Measurements from ENCODE around the gene DLL1.
"Not testable (repeated sequence)": the region's sequence is repeated elsewhere in the genome, so short reads cannot be mapped to it uniquely, and the experiment has no call there.

The DLL1 gene

GRCh38 chr6:170290296-170291128, at the start of gene DLL1:
TSS of gene DLL1 (minus strand) at chr6:170291078. CDS start at chr6:170290139, 939 bp downstream.
- no peak for TF ChIP-seq CTCF (IDR thresholded peaks at IDR 0.05; ENCODE audit: insufficient read depth, missing control alignments)
- FAIRE-seq: no peak
- peak; percentile 80 for DNase-seq (ENCODE audit: insufficient read length, low spot score)

GRCh38 chr6:170335199-170335598, 44.3 kb upstream of the DLL1 start:
- DNase-seq (ENCODE audit: insufficient read length, low spot score); FAIRE-seq: not testable (repeated sequence)

- DNase-seq (ENCODE audit: insufficient read length, low spot score) (no peak), FAIRE-seq (no peak)
- no peak for TF ChIP-seq CTCF (IDR thresholded peaks at IDR 0.05; ENCODE audit: insufficient read depth, missing control alignments)
Observed at GRCh38 chr6:170329321-170329720, 38.4 kb upstream of the DLL1 start.

- FAIRE-seq: no peak
- DNase-seq (ENCODE audit: insufficient read length, low spot score): no peak
- TF ChIP-seq CTCF (IDR thresholded peaks at IDR 0.05; ENCODE audit: insufficient read depth, missing control alignments): no peak
Observed at GRCh38 chr6:170317718-170318117, 26.8 kb upstream of the DLL1 start.

- DNase-seq (ENCODE audit: insufficient read length, low spot score) (no peak), FAIRE-seq (no peak)
- no peak for TF ChIP-seq CTCF (IDR thresholded peaks at IDR 0.05; ENCODE audit: insufficient read depth, missing control alignments)
Observed at GRCh38 chr6:170317076-170317475, 26.2 kb upstream of the DLL1 start.

GRCh38 chr6:170316071-170316470, 25.2 kb upstream of the DLL1 start:
- TF ChIP-seq CTCF (IDR thresholded peaks at IDR 0.05; ENCODE audit: insufficient read depth, missing control alignments): no peak
- no peak for FAIRE-seq
- DNase-seq (ENCODE audit: insufficient read length, low spot score): no peak

GRCh38 chr6:170314983-170315382, 24.1 kb upstream of the DLL1 start:
- no peak for TF ChIP-seq CTCF (IDR thresholded peaks at IDR 0.05; ENCODE audit: insufficient read depth, missing control alignments)
- DNase-seq (ENCODE audit: insufficient read length, low spot score): no peak
- no peak for FAIRE-seq

Data from D721Med (cell line).